ENCODE results near the gene SGTA. TPM values are rescaled to one million over a fixed set of nuclear protein-coding genes. Genes with fewer than 3 reads are reported as not detected.

Gene SGTA
- total and polyA plus RNA-seq, 4 donors, result 16.7 to 38.4 (median 21.0) TPM

DNA sequence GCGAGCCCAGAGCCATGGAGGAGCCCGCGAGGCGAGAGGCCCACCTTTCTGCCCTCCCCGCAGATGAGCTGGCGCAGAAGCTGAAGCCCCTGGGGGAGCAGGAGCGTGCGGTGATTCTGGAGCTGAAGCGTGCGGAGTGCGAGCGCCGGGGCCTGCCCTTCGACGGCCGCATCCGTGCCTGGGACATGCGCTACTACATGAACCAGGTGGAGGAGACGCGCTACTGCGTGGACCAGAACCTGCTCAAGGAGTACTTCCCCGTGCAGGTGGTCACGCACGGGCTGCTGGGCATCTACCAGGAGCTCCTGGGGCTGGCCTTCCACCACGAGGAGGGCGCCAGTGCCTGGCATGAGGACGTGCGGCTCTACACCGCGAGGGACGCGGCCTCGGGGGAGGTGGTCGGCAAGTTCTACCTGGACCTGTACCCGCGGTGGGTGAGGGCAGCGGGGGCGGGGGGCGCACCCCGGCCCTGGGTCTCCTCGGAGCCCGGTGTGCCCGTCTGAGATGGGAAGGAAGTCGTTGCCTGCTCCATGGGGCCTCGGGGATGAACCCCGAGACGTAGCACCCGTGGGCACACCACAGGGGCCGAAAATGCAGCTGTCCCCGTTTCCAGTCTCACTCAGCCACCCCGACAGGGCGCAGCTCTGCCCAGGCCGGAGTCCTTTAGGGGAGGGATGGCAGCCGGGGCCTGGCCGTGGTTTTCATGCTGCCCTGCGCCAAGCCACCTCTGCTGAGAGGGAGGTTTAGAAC lies 24.5 kb upstream of the SGTA start:
- WGBS, result 97% methylated on average over 56 of the region's 56 CpGs
- Histone ChIP-seq H3K9ac (ENCODE audit: low read depth in 1 of 2, low read length in 2 of 2) (no peak overlapping the region), H3K27ac (ENCODE audit: low read depth in 1 of 2, low read length in 2 of 2) (no peak overlapping the region), H3K36me3 (ENCODE audit: control insufficient read depth in 4 of 4, insufficient read depth in 3 of 4, low read depth in 1 of 4, low read length in 3 of 4) (peaks cover 0 to 42% (median 7%) of the 10 kb centered on the region in 4 donors), H3K4me1 (ENCODE audit: control insufficient read depth in 4 of 4, insufficient read depth in 4 of 4, low read length in 3 of 4) (peaks cover 5 to 28% (median 16%) of the 10 kb centered on the region in 4 donors), H3K9me3 (ENCODE audit: control insufficient read depth in 4 of 4, low read length in 3 of 4) (no peaks in the 10 kb centered on the region), H3K27me3 (ENCODE audit: control insufficient read depth in 4 of 4, insufficient read depth in 4 of 4, low read length in 3 of 4) (no peaks in the 10 kb centered on the region), H3K4me3 (ENCODE audit: low read depth in 1 of 3, low read length in 3 of 3) (no peak overlapping the region)
- no peak for DNase-seq (ENCODE audit: low spot score)
- TF ChIP-seq, protein P1, sequence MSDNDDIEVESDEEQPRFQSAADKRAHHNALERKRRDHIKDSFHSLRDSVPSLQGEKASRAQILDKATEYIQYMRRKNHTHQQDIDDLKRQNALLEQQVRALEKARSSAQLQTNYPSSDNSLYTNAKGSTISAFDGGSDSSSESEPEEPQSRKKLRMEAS (IDR thresholded peaks at IDR 0.05), result no peak
- TF ChIP-seq HNF4A (conservative IDR thresholded peaks at IDR 0.05), result no peak
- TF ChIP-seq, protein P2, sequence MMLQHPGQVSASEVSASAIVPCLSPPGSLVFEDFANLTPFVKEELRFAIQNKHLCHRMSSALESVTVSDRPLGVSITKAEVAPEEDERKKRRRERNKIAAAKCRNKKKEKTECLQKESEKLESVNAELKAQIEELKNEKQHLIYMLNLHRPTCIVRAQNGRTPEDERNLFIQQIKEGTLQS (IDR thresholded peaks at IDR 0.05), result no peak

DNA sequence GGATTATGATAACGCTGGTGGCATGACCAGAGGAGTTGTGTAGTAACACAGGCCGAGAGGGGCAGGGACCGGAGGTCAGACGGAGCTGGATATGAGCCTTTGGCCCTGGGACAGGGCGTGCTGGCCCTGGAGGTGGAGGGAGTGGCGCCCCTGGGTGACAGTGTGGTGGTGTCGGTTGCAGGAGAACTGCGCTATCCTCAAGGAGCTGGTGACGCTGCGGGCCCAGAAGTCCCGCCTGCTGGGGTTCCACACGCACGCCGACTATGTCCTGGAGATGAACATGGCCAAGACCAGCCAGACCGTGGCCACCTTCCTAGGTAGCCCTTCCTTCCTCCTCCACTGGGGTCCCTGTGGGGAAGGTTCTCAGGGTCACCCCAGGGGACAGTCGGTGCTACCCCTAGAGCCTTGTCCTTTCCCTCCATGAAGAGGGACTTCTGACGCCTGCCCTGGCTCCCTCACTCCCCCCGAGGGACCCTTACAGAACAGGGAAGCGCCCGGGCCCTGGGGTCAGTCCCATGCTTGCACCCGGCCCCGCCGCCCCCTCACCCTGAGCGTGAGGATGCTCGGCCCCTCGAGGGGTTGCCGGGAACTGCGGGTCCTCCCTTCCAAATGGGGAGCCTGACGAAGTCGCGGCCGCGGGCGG lies 23.8 kb upstream of the SGTA start:
- Histone ChIP-seq H3K4me3 (ENCODE audit: low read depth in 1 of 3, low read length in 3 of 3) (no peak overlapping the region), H3K9me3 (ENCODE audit: control insufficient read depth in 4 of 4, low read length in 3 of 4) (no peaks in the 10 kb centered on the region), H3K36me3 (ENCODE audit: control insufficient read depth in 4 of 4, insufficient read depth in 3 of 4, low read depth in 1 of 4, low read length in 3 of 4) (peaks cover 0 to 44% (median 7%) of the 10 kb centered on the region in 4 donors), H3K27me3 (ENCODE audit: control insufficient read depth in 4 of 4, insufficient read depth in 4 of 4, low read length in 3 of 4) (no peaks in the 10 kb centered on the region), H3K4me1 (ENCODE audit: control insufficient read depth in 4 of 4, insufficient read depth in 4 of 4, low read length in 3 of 4) (peaks cover 4 to 21% (median 11%) of the 10 kb centered on the region in 4 donors), H3K9ac (ENCODE audit: low read depth in 1 of 2, low read length in 2 of 2) (no peak overlapping the region), H3K27ac (ENCODE audit: low read depth in 1 of 2, low read length in 2 of 2) (no peak overlapping the region)
- no peak for DNase-seq (ENCODE audit: low spot score)
- TF ChIP-seq, protein P1 (IDR thresholded peaks at IDR 0.05), result no peak
- 95% methylated on average over 34 of the region's 34 CpGs for WGBS

DNA sequence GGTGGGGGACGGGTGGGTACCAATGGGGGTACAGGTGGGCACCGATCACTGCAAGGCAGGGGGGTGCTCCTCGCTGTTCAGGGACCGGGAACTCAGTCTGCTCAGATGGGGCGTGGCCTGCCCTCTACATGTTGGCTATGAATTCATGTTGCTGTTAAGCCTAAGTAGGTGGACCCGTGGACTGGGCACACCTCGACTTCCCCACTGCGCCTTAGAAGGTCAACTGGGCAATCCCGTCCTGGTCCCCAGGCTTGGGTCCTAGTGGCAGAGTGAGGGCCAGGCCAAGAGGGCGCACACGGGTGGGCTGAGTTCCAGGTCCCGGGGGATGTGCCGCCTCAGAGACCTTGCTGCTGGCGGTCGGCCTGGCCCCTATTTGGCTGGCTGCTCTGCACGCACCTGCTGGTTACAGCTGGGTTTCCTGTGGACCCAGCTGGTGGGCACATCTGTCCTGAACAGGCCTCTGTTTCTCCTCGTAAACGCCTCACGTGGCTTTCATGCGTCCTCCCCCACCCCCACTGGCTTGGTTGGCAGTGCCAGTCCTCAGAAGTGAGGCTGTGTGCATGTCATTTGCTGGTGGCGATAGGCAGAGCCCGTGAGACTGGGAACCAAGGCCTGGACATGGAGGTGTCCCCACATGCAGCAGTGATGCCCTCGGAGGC lies 23.0 kb upstream of the SGTA start:
- Histone ChIP-seq H3K27ac (ENCODE audit: low read depth in 1 of 2, low read length in 2 of 2) (no peak overlapping the region), H3K9me3 (ENCODE audit: control insufficient read depth in 4 of 4, low read length in 3 of 4) (no peaks in the 10 kb centered on the region), H3K36me3 (ENCODE audit: control insufficient read depth in 4 of 4, insufficient read depth in 3 of 4, low read depth in 1 of 4, low read length in 3 of 4) (peaks cover 0 to 50% (median 7%) of the 10 kb centered on the region in 4 donors), H3K4me1 (ENCODE audit: control insufficient read depth in 4 of 4, insufficient read depth in 4 of 4, low read length in 3 of 4) (peaks cover 4 to 14% (median 8%) of the 10 kb centered on the region in 4 donors), H3K9ac (ENCODE audit: low read depth in 1 of 2, low read length in 2 of 2) (no peak overlapping the region), H3K4me3 (ENCODE audit: low read depth in 1 of 3, low read length in 3 of 3) (no peak overlapping the region), H3K27me3 (ENCODE audit: control insufficient read depth in 4 of 4, insufficient read depth in 4 of 4, low read length in 3 of 4) (no peaks in the 10 kb centered on the region)
- DNase-seq (ENCODE audit: low spot score), result no peak
- WGBS, result 97% methylated on average over 23 of the region's 23 CpGs
- TF ChIP-seq EGR1 (IDR thresholded peaks at IDR 0.05; ENCODE audit: low read depth in 2 of 2) (no peak), TAF1 (conservative IDR thresholded peaks at IDR 0.05) (no peak), JUND (IDR thresholded peaks at IDR 0.05) (no peak), FOXA1 (IDR thresholded peaks at IDR 0.05) (no peak), GABPA (IDR thresholded peaks at IDR 0.05 in 1 of 2, conservative IDR thresholded peaks at IDR 0.05 in 1 of 2) (no peak), RXRA (IDR thresholded peaks at IDR 0.05) (no peak), SP1 (IDR thresholded peaks at IDR 0.05) (no peak), HNF4A (conservative IDR thresholded peaks at IDR 0.05) (no peak), NR2F2 (IDR thresholded peaks at IDR 0.05) (no peak), YY1 (IDR thresholded peaks at IDR 0.05) (no peak)
- TF ChIP-seq, protein P3, sequence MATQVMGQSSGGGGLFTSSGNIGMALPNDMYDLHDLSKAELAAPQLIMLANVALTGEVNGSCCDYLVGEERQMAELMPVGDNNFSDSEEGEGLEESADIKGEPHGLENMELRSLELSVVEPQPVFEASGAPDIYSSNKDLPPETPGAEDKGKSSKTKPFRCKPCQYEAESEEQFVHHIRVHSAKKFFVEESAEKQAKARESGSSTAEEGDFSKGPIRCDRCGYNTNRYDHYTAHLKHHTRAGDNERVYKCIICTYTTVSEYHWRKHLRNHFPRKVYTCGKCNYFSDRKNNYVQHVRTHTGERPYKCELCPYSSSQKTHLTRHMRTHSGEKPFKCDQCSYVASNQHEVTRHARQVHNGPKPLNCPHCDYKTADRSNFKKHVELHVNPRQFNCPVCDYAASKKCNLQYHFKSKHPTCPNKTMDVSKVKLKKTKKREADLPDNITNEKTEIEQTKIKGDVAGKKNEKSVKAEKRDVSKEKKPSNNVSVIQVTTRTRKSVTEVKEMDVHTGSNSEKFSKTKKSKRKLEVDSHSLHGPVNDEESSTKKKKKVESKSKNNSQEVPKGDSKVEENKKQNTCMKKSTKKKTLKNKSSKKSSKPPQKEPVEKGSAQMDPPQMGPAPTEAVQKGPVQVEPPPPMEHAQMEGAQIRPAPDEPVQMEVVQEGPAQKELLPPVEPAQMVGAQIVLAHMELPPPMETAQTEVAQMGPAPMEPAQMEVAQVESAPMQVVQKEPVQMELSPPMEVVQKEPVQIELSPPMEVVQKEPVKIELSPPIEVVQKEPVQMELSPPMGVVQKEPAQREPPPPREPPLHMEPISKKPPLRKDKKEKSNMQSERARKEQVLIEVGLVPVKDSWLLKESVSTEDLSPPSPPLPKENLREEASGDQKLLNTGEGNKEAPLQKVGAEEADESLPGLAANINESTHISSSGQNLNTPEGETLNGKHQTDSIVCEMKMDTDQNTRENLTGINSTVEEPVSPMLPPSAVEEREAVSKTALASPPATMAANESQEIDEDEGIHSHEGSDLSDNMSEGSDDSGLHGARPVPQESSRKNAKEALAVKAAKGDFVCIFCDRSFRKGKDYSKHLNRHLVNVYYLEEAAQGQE (IDR thresholded peaks at IDR 0.05), result no peak
- TF ChIP-seq, protein P2 (IDR thresholded peaks at IDR 0.05), result no peak
- TF ChIP-seq, protein P4, sequence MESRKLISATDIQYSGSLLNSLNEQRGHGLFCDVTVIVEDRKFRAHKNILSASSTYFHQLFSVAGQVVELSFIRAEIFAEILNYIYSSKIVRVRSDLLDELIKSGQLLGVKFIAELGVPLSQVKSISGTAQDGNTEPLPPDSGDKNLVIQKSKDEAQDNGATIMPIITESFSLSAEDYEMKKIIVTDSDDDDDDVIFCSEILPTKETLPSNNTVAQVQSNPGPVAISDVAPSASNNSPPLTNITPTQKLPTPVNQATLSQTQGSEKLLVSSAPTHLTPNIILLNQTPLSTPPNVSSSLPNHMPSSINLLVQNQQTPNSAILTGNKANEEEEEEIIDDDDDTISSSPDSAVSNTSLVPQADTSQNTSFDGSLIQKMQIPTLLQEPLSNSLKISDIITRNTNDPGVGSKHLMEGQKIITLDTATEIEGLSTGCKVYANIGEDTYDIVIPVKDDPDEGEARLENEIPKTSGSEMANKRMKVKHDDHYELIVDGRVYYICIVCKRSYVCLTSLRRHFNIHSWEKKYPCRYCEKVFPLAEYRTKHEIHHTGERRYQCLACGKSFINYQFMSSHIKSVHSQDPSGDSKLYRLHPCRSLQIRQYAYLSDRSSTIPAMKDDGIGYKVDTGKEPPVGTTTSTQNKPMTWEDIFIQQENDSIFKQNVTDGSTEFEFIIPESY (IDR thresholded peaks at IDR 0.05), result no peak
- TF ChIP-seq, protein P1 (IDR thresholded peaks at IDR 0.05), result no peak
- TF ChIP-seq, protein P5, sequence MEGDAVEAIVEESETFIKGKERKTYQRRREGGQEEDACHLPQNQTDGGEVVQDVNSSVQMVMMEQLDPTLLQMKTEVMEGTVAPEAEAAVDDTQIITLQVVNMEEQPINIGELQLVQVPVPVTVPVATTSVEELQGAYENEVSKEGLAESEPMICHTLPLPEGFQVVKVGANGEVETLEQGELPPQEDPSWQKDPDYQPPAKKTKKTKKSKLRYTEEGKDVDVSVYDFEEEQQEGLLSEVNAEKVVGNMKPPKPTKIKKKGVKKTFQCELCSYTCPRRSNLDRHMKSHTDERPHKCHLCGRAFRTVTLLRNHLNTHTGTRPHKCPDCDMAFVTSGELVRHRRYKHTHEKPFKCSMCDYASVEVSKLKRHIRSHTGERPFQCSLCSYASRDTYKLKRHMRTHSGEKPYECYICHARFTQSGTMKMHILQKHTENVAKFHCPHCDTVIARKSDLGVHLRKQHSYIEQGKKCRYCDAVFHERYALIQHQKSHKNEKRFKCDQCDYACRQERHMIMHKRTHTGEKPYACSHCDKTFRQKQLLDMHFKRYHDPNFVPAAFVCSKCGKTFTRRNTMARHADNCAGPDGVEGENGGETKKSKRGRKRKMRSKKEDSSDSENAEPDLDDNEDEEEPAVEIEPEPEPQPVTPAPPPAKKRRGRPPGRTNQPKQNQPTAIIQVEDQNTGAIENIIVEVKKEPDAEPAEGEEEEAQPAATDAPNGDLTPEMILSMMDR (IDR thresholded peaks at IDR 0.05; ENCODE audit: low read depth, low read length, missing input control), result no peak
